HepG2 (cell line): ENCODE data around the gene GPR4. TPM values are rescaled to one million over a fixed set of nuclear protein-coding genes. Genes with fewer than 3 reads are reported as not detected.

Experiments
- MIER2 ChIP-seq: IDR thresholded peaks from 2 replicates; pipeline ENCODE4 v1.6.1; 2016; ENCODE audit warnings: missing biosample characterization, missing genetic modification reagents
- RAD21 ChIP-seq: fragments of 450-650 bp; formaldehyde crosslinking; IDR thresholded peaks from 2 replicates; pipeline ENCODE4 v1.5.0; 2020; ENCODE audit warnings: mild to moderate bottlenecking
- RXRB ChIP-seq: IDR thresholded peaks from 2 replicates; pipeline ENCODE4 v1.6.1; 2016; ENCODE audit warnings: borderline replicate concordance, missing genetic modification reagents, missing compliant biosample characterization
- SALL1 ChIP-seq: sonication (generic); formaldehyde crosslinking; IDR thresholded peaks from 2 replicates; pipeline ENCODE4 v1.8.0; 2022; ENCODE audit warnings: mild to moderate bottlenecking, missing genetic modification reagents
- SMC3 ChIP-seq: IDR thresholded peaks from 2 replicates; pipeline ENCODE4 v1.6.1; 2011; ENCODE audit warnings: low read length, improper control_type of control experiment
- TEAD2 ChIP-seq: sonication (generic); formaldehyde crosslinking; IDR thresholded peaks from 2 replicates; pipeline ENCODE4 v1.9.0; 2021; ENCODE audit warnings: missing genetic modification reagents
- TMF1 ChIP-seq: sonication (generic); formaldehyde crosslinking; IDR thresholded peaks from 2 replicates; pipeline ENCODE4 v1.8.1; 2022; ENCODE audit warnings: low read depth, missing genetic modification reagents
- YY1 ChIP-seq: IDR thresholded peaks from 2 replicates; pipeline ENCODE4 v1.6.1; 2011; ENCODE audit warnings: low read length, low read depth, moderate library complexity, mild to moderate bottlenecking; ENCODE audit not compliant: insufficient read depth, insufficient replicate concordance
- polyA plus RNA-seq, 8 experiments: library from polyadenylated mRNA; depleted of rRNA in 3 of 8; stranded (reverse) in 7 of 8; unstranded in 1 of 8; fragments of >200 nt; fragmentation: Illumina TruSeq in 4 of 8; extraction: Trizol in 4 of 8; gene quantifications; 2 replicates each; pipeline versions ENCODE4 v1.2.1 to v1.2.3, GENCODE V29; 2011 to 2016; ENCODE audit warnings: low read depth in 4 of 8, missing spikeins in 1 of 8, mixed read lengths in 1 of 8; ENCODE audit not compliant: insufficient read depth in 1 of 8
- total RNA-seq, 5 experiments: library from RNA; depleted of rRNA; stranded (reverse); fragments of >200 nt; fragmentation: Illumina TruSeq; extraction: Trizol; gene quantifications; 2 replicates each; pipeline ENCODE4 v1.2.3, GENCODE V29; 2016; ENCODE audit warnings: low read depth in 1 of 5
- TF ChIP-seq, protein P1 (sequence below): IDR thresholded peaks from 2 replicates; pipeline ENCODE4 v1.4.0; 2020; ENCODE audit warnings: mild to moderate bottlenecking, missing genetic modification reagents
- TF ChIP-seq, protein P2 (sequence below): sonication (generic); formaldehyde crosslinking; IDR thresholded peaks from 2 replicates; pipeline ENCODE4 v1.4.0; 2020; ENCODE audit warnings: missing genetic modification reagents
- TF ChIP-seq, protein P3 (sequence below): IDR thresholded peaks from 2 replicates; pipeline ENCODE4 v1.6.1; 2012; ENCODE audit warnings: inconsistent platforms
- TF ChIP-seq, protein P4 (sequence below): IDR thresholded peaks from 2 replicates; pipeline ENCODE4 v1.6.1; 2016; ENCODE audit warnings: low read depth, borderline replicate concordance
- TF ChIP-seq, protein P5 (sequence below): sonication (generic); formaldehyde crosslinking; IDR thresholded peaks from 2 replicates; pipeline ENCODE4 v1.4.0; 2020; ENCODE audit warnings: missing genetic modification reagents, mild to moderate bottlenecking, borderline replicate concordance
- TF ChIP-seq, protein P6 (sequence below), 2 experiments: sonication (generic) in 1 of 2; formaldehyde crosslinking in 1 of 2; IDR thresholded peaks; 2 replicates each; pipeline versions ENCODE4 v1.4.0 to v1.6.1; 2016 to 2020; ENCODE audit warnings: borderline replicate concordance in 1 of 2, low read depth in 1 of 2, mild to moderate bottlenecking in 1 of 2, missing genetic modification reagents in 1 of 2

GPR4 gene
- total and polyA plus RNA-seq, 2 of the 13 experiments (the other 11 are each of a cell fraction or from before 2014, with no cell fraction given) = 0.15 TPM; not detected in 1

DNA sequence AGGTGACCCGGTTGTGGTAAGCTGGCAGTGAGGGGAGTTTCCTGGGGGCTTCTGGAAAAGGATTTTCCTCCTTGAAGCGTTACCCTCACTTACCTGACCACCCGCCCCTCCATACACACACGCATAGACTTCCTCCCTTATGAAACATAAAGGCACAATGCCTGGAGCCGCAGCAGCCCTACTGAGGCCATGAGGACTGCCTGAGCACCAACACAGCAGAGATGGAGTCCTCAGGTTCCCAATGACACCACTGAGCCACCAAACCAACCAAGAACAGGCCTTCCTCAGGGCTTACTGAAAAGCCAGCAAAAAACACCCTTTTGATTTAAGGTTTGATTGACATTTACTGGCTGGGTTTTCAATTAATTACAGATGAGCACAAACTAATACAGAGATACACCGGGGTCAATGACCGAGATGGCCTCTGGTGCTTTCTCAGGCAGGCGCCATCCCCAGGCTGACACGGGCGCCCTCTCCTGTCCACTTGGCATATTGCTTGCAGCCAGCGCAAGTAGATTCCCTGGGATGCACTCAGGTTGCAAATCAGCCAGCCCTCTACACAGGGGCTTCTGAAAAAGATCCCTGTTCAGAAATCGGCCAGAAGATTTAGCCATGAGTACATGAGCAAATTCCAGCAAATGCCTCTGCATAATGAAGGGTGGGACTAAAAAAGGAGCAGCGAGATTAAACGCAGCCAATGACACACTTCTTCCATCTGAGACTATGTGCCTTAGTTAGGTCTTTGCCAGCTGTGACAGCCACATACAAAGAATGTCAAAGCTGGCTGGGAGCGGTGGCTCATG, 32.2 kb downstream of the GPR4 start (continued):
- TF ChIP-seq, protein P1, sequence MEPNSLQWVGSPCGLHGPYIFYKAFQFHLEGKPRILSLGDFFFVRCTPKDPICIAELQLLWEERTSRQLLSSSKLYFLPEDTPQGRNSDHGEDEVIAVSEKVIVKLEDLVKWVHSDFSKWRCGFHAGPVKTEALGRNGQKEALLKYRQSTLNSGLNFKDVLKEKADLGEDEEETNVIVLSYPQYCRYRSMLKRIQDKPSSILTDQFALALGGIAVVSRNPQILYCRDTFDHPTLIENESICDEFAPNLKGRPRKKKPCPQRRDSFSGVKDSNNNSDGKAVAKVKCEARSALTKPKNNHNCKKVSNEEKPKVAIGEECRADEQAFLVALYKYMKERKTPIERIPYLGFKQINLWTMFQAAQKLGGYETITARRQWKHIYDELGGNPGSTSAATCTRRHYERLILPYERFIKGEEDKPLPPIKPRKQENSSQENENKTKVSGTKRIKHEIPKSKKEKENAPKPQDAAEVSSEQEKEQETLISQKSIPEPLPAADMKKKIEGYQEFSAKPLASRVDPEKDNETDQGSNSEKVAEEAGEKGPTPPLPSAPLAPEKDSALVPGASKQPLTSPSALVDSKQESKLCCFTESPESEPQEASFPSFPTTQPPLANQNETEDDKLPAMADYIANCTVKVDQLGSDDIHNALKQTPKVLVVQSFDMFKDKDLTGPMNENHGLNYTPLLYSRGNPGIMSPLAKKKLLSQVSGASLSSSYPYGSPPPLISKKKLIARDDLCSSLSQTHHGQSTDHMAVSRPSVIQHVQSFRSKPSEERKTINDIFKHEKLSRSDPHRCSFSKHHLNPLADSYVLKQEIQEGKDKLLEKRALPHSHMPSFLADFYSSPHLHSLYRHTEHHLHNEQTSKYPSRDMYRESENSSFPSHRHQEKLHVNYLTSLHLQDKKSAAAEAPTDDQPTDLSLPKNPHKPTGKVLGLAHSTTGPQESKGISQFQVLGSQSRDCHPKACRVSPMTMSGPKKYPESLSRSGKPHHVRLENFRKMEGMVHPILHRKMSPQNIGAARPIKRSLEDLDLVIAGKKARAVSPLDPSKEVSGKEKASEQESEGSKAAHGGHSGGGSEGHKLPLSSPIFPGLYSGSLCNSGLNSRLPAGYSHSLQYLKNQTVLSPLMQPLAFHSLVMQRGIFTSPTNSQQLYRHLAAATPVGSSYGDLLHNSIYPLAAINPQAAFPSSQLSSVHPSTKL (CRISPR knock-in tag) = peak; percentile 21; the same call in 1 of the 2 replicates
- TF ChIP-seq MIER2 (CRISPR knock-in tag) (no peak), TEAD2 (CRISPR knock-in tag) (no peak), SMC3 (peak; percentile 74), RAD21 (peak; percentile 69; the same call in 1 of the 2 replicates), SALL1 (CRISPR knock-in tag) (peak; percentile 39; the same call in 1 of the 2 replicates), YY1 (peak; percentile 48), RXRB (CRISPR knock-in tag) (peak; percentile 96), TMF1 (no peak)
- TF ChIP-seq, protein P2, sequence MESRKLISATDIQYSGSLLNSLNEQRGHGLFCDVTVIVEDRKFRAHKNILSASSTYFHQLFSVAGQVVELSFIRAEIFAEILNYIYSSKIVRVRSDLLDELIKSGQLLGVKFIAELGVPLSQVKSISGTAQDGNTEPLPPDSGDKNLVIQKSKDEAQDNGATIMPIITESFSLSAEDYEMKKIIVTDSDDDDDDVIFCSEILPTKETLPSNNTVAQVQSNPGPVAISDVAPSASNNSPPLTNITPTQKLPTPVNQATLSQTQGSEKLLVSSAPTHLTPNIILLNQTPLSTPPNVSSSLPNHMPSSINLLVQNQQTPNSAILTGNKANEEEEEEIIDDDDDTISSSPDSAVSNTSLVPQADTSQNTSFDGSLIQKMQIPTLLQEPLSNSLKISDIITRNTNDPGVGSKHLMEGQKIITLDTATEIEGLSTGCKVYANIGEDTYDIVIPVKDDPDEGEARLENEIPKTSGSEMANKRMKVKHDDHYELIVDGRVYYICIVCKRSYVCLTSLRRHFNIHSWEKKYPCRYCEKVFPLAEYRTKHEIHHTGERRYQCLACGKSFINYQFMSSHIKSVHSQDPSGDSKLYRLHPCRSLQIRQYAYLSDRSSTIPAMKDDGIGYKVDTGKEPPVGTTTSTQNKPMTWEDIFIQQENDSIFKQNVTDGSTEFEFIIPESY (CRISPR knock-in tag) = peak; percentile 96
- TF ChIP-seq, protein P3, sequence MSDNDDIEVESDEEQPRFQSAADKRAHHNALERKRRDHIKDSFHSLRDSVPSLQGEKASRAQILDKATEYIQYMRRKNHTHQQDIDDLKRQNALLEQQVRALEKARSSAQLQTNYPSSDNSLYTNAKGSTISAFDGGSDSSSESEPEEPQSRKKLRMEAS = peak; percentile 19; the same call in 1 of the 2 replicates
- TF ChIP-seq, protein P4, sequence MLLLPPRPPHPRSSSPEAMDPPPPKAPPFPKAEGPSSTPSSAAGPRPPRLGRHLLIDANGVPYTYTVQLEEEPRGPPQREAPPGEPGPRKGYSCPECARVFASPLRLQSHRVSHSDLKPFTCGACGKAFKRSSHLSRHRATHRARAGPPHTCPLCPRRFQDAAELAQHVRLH (CRISPR knock-in tag) = 0 out of 2 replicates have a peak, but pooled peaks have one; percentile 36
- TF ChIP-seq, protein P5, sequence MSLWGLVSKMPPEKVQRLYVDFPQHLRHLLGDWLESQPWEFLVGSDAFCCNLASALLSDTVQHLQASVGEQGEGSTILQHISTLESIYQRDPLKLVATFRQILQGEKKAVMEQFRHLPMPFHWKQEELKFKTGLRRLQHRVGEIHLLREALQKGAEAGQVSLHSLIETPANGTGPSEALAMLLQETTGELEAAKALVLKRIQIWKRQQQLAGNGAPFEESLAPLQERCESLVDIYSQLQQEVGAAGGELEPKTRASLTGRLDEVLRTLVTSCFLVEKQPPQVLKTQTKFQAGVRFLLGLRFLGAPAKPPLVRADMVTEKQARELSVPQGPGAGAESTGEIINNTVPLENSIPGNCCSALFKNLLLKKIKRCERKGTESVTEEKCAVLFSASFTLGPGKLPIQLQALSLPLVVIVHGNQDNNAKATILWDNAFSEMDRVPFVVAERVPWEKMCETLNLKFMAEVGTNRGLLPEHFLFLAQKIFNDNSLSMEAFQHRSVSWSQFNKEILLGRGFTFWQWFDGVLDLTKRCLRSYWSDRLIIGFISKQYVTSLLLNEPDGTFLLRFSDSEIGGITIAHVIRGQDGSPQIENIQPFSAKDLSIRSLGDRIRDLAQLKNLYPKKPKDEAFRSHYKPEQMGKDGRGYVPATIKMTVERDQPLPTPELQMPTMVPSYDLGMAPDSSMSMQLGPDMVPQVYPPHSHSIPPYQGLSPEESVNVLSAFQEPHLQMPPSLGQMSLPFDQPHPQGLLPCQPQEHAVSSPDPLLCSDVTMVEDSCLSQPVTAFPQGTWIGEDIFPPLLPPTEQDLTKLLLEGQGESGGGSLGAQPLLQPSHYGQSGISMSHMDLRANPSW (CRISPR knock-in tag) = no peak
- TF ChIP-seq, protein P6, sequence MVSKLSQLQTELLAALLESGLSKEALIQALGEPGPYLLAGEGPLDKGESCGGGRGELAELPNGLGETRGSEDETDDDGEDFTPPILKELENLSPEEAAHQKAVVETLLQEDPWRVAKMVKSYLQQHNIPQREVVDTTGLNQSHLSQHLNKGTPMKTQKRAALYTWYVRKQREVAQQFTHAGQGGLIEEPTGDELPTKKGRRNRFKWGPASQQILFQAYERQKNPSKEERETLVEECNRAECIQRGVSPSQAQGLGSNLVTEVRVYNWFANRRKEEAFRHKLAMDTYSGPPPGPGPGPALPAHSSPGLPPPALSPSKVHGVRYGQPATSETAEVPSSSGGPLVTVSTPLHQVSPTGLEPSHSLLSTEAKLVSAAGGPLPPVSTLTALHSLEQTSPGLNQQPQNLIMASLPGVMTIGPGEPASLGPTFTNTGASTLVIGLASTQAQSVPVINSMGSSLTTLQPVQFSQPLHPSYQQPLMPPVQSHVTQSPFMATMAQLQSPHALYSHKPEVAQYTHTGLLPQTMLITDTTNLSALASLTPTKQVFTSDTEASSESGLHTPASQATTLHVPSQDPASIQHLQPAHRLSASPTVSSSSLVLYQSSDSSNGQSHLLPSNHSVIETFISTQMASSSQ (IDR thresholded peaks at IDR 0.05; ENCODE audit: low read depth) = no peak
- TF ChIP-seq, protein P6 (CRISPR knock-in tag; IDR thresholded peaks at IDR 0.05; ENCODE audit: borderline replicate concordance) = no peak
